NOMO-1 (cell line): ENCODE results near the gene YAF2.
"Not testable (repeated sequence)": the region's sequence is repeated elsewhere in the genome, so short reads cannot be mapped to it uniquely, and the experiment has no call there.

Source experiments
- DNase-seq, 2 experiments: peaks; one replicate each; lab custom pipeline; 2025; ENCODE audit not compliant: unreplicated experiment in 2 of 2; lab: John Stamatoyannopoulos, UW

The YAF2 gene

GRCh38 chr12:42201063-42201462 lies 37.0 kb downstream of the YAF2 start:
- no peak for DNase-seq

- no peak for DNase-seq
These were observed 39.0 kb downstream of the YAF2 start for GRCh38 chr12:42199007-42199406.

- no peak for DNase-seq
These were observed 41.1 kb downstream of the YAF2 start for GRCh38 chr12:42196723-42197603.

- DNase-seq, result no peak
These were observed 45.4 kb downstream of the YAF2 start for GRCh38 chr12:42192686-42193085.

GRCh38 chr12:42192258-42192657 lies 45.8 kb downstream of the YAF2 start:
- no peak for DNase-seq

GRCh38 chr12:42190376-42190775 lies 47.7 kb downstream of the YAF2 start:
- no peak for DNase-seq

- not testable (repeated sequence) for DNase-seq
These were observed 49.8 kb downstream of the YAF2 start for GRCh38 chr12:42188275-42188674.

- DNase-seq, result no peak
These were observed 50.2 kb downstream of the YAF2 start for GRCh38 chr12:42187799-42188198.

GRCh38 chr12:42186793-42187192 lies 51.3 kb downstream of the YAF2 start:
- DNase-seq, result peak; percentile 49 to 82

- peak in 1 of 2 experiments; percentile 27 for DNase-seq
These were observed 55.7 kb downstream of the YAF2 start for GRCh38 chr12:42182394-42182793.

GRCh38 chr12:42180990-42181596 lies 57.0 kb downstream of the YAF2 start:
- peak; percentile 60 to 85 for DNase-seq

GRCh38 chr12:42178101-42178500 lies 59.9 kb downstream of the YAF2 start:
- no peak for DNase-seq

GRCh38 chr12:42174978-42175377 lies 63.1 kb downstream of the YAF2 start:
- no peak for DNase-seq

- no peak for DNase-seq
These were observed 64.0 kb downstream of the YAF2 start for GRCh38 chr12:42173961-42174521.

- DNase-seq, result peak; percentile 18 to 59
These were observed 65.4 kb downstream of the YAF2 start for GRCh38 chr12:42172441-42173210.

GRCh38 chr12:42167711-42168110 lies 70.3 kb downstream of the YAF2 start:
- DNase-seq, result no peak

- no peak for DNase-seq
These were observed 71.5 kb downstream of the YAF2 start for GRCh38 chr12:42166501-42166900.

GRCh38 chr12:42163913-42164312 lies 74.1 kb downstream of the YAF2 start:
- DNase-seq, result no peak

- DNase-seq, result no peak
These were observed 75.1 kb downstream of the YAF2 start for GRCh38 chr12:42162965-42163364.

- DNase-seq, result no peak
These were observed 75.9 kb downstream of the YAF2 start for GRCh38 chr12:42162193-42162592.

- DNase-seq, result no peak
These were observed 76.5 kb downstream of the YAF2 start for GRCh38 chr12:42161529-42161928.
